Neuronal stem cell (in vitro differentiated cells): ENCODE measurements around the gene FOS.

Source experiments
- DNase-seq: peaks from one replicate; pipeline ENCODE4 v3.0.0-alpha.2; 2013; ENCODE audit warnings: low spot score
- H2AFZ ChIP-seq: one replicate; pipeline ENCODE4 v1.6.1; 2013; ENCODE audit warnings: mild to moderate bottlenecking, low read length, inconsistent platforms
- H2AK5ac ChIP-seq: 2 replicates; pipeline ENCODE4 v1.6.1; 2013; ENCODE audit warnings: low read depth, mild to moderate bottlenecking, inconsistent platforms, low read length, moderate library complexity, mixed read lengths
- H2BK120ac ChIP-seq: 2 replicates; pipeline ENCODE4 v1.6.1; 2013; ENCODE audit warnings: low read depth, mild to moderate bottlenecking, inconsistent platforms, low read length, moderate library complexity, mixed read lengths
- H2BK12ac ChIP-seq: one replicate; pipeline ENCODE4 v1.6.1; 2013; ENCODE audit warnings: low read length, inconsistent platforms
- H2BK15ac ChIP-seq: 2 replicates; pipeline ENCODE4 v1.6.1; 2013; ENCODE audit warnings: mild to moderate bottlenecking, low read length, inconsistent platforms, mixed read lengths
- H2BK5ac ChIP-seq: one replicate; pipeline ENCODE4 v1.6.1; 2013; ENCODE audit warnings: inconsistent platforms, mild to moderate bottlenecking, low read length, moderate library complexity
- H3K14ac ChIP-seq: one replicate; pipeline ENCODE4 v1.6.1; 2013; ENCODE audit warnings: low read length, inconsistent platforms
- H3K18ac ChIP-seq: 2 replicates; pipeline ENCODE4 v1.6.1; 2013; ENCODE audit warnings: low read length, inconsistent platforms
- H3K23ac ChIP-seq: 2 replicates; pipeline ENCODE4 v1.6.1; 2013; ENCODE audit warnings: low read depth, mild to moderate bottlenecking, mixed read lengths, low read length, inconsistent platforms; ENCODE audit not compliant: poor library complexity
- H3K27ac ChIP-seq: replicated peaks from 3 replicates; pipeline ENCODE4 v1.5.1; 2013; ENCODE audit warnings: low read length, inconsistent platforms
- H3K27me3 ChIP-seq, 3 experiments: 2 replicates each; pipeline ENCODE4 v1.6.1; 2013; ENCODE audit warnings: low read length in 3 of 3, mild to moderate bottlenecking in 2 of 3, inconsistent platforms in 1 of 3, low read depth in 1 of 3, mixed read lengths in 1 of 3, moderate library complexity in 1 of 3; ENCODE audit not compliant: control insufficient read depth in 3 of 3, insufficient read depth in 3 of 3
- H3K36me3 ChIP-seq, 2 donors: replicated peaks in 1 of 2; 2 replicates each; pipeline ENCODE4 v1.6.1; 2013; ENCODE audit warnings: low read length in 2 of 2; ENCODE audit not compliant: control insufficient read depth in 2 of 2, insufficient read depth in 2 of 2
- H3K4ac ChIP-seq: 2 replicates; pipeline ENCODE4 v1.6.1; 2013; ENCODE audit warnings: inconsistent platforms, mild to moderate bottlenecking, low read length, moderate library complexity
- H3K4me1 ChIP-seq, 2 donors: 1 replicate in 1 of 2; 2 replicates in 1 of 2; pipeline ENCODE4 v1.6.1; 2013; ENCODE audit warnings: low read length in 2 of 2, low read depth in 1 of 2; ENCODE audit not compliant: control insufficient read depth in 2 of 2, insufficient read depth in 1 of 2
- H3K4me2 ChIP-seq: one replicate; pipeline ENCODE4 v1.6.1; 2013; ENCODE audit warnings: mild to moderate bottlenecking, low read length, inconsistent platforms; ENCODE audit not compliant: insufficient read depth, poor library complexity, severe bottlenecking
- H3K4me3 ChIP-seq, 2 donors: 2 replicates each; pipeline ENCODE4 v1.5.1; 2013; ENCODE audit warnings: low read length in 2 of 2, mild to moderate bottlenecking in 2 of 2, inconsistent platforms in 1 of 2, moderate library complexity in 1 of 2
- H3K79me1 ChIP-seq: one replicate; pipeline ENCODE4 v1.6.1; 2013; ENCODE audit warnings: low read depth, mild to moderate bottlenecking, inconsistent platforms, low read length, moderate library complexity
- H3K9ac ChIP-seq: one replicate; pipeline ENCODE4 v1.6.1; 2013; ENCODE audit warnings: mild to moderate bottlenecking, low read depth, low read length, inconsistent platforms; ENCODE audit not compliant: poor library complexity
- H3K9me3 ChIP-seq, 2 donors: replicated peaks in 1 of 2; 2 replicates each; pipeline versions ENCODE3 to v1.6.1; 2013; ENCODE audit warnings: low read length in 2 of 2, mild to moderate bottlenecking in 2 of 2, inconsistent platforms in 1 of 2, low read depth in 1 of 2, mixed read lengths in 1 of 2, moderate library complexity in 1 of 2; ENCODE audit not compliant: control insufficient read depth in 2 of 2, insufficient read depth in 1 of 2
- H4K8ac ChIP-seq: one replicate; pipeline ENCODE4 v1.6.1; 2013; ENCODE audit warnings: low read depth, mild to moderate bottlenecking, inconsistent platforms, low read length, moderate library complexity
- H4K91ac ChIP-seq: one replicate; pipeline ENCODE4 v1.6.1; 2013; ENCODE audit warnings: low read length, low read depth, mild to moderate bottlenecking, inconsistent platforms; ENCODE audit not compliant: poor library complexity
- WGBS, 2 donors: extraction: QIAGEN DNeasy Blood & Tissue Kit; methylation state at CpG; one replicate each; pipeline ENCODE4 v1.1.7; 2013; ENCODE audit warnings: missing lambda C conversion rate in 2 of 2, mixed read lengths in 1 of 2; ENCODE audit not compliant: insufficient read length in 2 of 2, insufficient replicate concordance in 1 of 2; ENCODE audit errors: extremely low coverage in 2 of 2; 5-methylcytosine and 5-hydroxymethylcytosine counted together

Gene FOS

GRCh38 chr14:75247939-75248338 is 30.7 kb upstream of the FOS start:
- Histone ChIP-seq H3K9me3 (no peaks in the 10 kb centered on the region), H2BK120ac (no peak overlapping the region), H3K27ac (no peak overlapping the region), H3K18ac (no peak overlapping the region), H4K91ac (no peak overlapping the region), H3K27me3 (peaks cover 0 to 18% (median 0%) of the 10 kb centered on the region in 3 experiments), H3K36me3 (no peaks in the 10 kb centered on the region), H3K4me1 (no peaks in the 10 kb centered on the region), H3K23ac (no peak overlapping the region), H2BK12ac (no peak overlapping the region), H2BK15ac (no peak overlapping the region), H2BK5ac (no peak overlapping the region), H3K79me1 (no peaks in the 10 kb centered on the region), H3K4ac (no peak overlapping the region), H2AFZ (no peak overlapping the region), H3K14ac (no peak overlapping the region), H3K4me2 (no peak overlapping the region), H2AK5ac (no peak overlapping the region), H3K9ac (no peak overlapping the region), H4K8ac (no peak overlapping the region), H3K4me3 (no peak overlapping the region)
- DNase-seq, result no peak
- WGBS, 2 donors, result no CpG with 5 or more reads among the region's 6 CpGs

- no peak for DNase-seq
- WGBS, 2 donors, result no CpG with 5 or more reads among the region's 10 CpGs
Observed at GRCh38 chr14:75249251-75249957, 29.2 kb upstream of the FOS start.

GRCh38 chr14:75249958-75250336 is 28.7 kb upstream of the FOS start:
- H3K14ac ChIP-seq, result no peak overlapping the region
- H3K4me2 ChIP-seq, result no peak overlapping the region
- H3K27me3 ChIP-seq, result peaks cover 0 to 22% (median 0%) of the 10 kb centered on the region in 3 experiments
- H3K18ac ChIP-seq, result no peak overlapping the region
- H3K4ac ChIP-seq, result no peak overlapping the region
- no peak overlapping the region for H2AFZ ChIP-seq
- H4K8ac ChIP-seq, result no peak overlapping the region
- H2BK12ac ChIP-seq, result no peak overlapping the region
- no peak overlapping the region for H2AK5ac ChIP-seq
- H3K9me3 ChIP-seq, result no peaks in the 10 kb centered on the region
- H3K4me1 ChIP-seq, result no peaks in the 10 kb centered on the region
- H3K36me3 ChIP-seq, result no peaks in the 10 kb centered on the region
- no peak for DNase-seq
- no peak overlapping the region for H2BK15ac ChIP-seq
- no peak overlapping the region for H3K4me3 ChIP-seq
- no peak overlapping the region for H3K27ac ChIP-seq
- no peaks in the 10 kb centered on the region for H3K79me1 ChIP-seq
- H2BK120ac ChIP-seq, result no peak overlapping the region
- H4K91ac ChIP-seq, result no peak overlapping the region
- no peak overlapping the region for H3K9ac ChIP-seq
- no peak overlapping the region for H3K23ac ChIP-seq
- no CpG with 5 or more reads among the region's 2 CpGs for WGBS, 2 donors
- no peak overlapping the region for H2BK5ac ChIP-seq

More at GRCh38 chr14:75249251-75249957, 29.2 kb upstream of the FOS start:
- no peak overlapping the region for H4K8ac ChIP-seq
- no peak overlapping the region for H3K14ac ChIP-seq
- no peak overlapping the region for H4K91ac ChIP-seq
- no peak overlapping the region for H2BK15ac ChIP-seq
- H3K4me2 ChIP-seq, result no peak overlapping the region
- no peaks in the 10 kb centered on the region for H3K4me1 ChIP-seq
- H2AFZ ChIP-seq, result no peak overlapping the region
- H3K23ac ChIP-seq, result no peak overlapping the region
- no peak overlapping the region for H2BK120ac ChIP-seq
- no peak overlapping the region for H3K9ac ChIP-seq
- no peak overlapping the region for H3K4ac ChIP-seq
- no peaks in the 10 kb centered on the region for H3K9me3 ChIP-seq
- no peak overlapping the region for H2BK12ac ChIP-seq
- H3K27me3 ChIP-seq, result peaks cover 0 to 22% (median 0%) of the 10 kb centered on the region in 3 experiments
- H3K36me3 ChIP-seq, result no peaks in the 10 kb centered on the region
- H2BK5ac ChIP-seq, result no peak overlapping the region
- H3K27ac ChIP-seq, result no peak overlapping the region
- H2AK5ac ChIP-seq, result no peak overlapping the region
- no peaks in the 10 kb centered on the region for H3K79me1 ChIP-seq
- H3K4me3 ChIP-seq, result no peak overlapping the region
- H3K18ac ChIP-seq, result no peak overlapping the region

DNA sequence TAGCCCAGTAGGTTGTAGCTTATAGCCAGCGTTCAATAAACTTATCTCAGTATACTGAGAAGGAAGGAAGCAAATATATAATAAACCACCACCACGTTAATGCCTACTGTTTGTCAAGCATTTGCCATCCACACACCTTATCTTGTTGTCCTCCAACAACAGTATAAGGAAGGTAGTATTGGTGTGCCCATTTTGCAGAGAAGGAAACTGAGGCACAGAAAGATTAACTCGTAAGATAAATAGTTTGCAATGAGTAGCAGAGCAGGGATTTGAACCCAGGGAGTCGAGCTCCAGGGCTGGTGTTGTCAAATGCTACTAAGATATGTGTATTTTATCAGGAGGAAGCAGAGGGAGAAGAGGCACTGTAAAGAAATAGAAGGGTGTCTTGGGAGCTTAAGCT is 27.8 kb upstream of the FOS start:
- H3K4ac ChIP-seq, result no peak overlapping the region
- no peak overlapping the region for H3K4me3 ChIP-seq
- peaks cover 0 to 21% (median 0%) of the 10 kb centered on the region in 3 experiments for H3K27me3 ChIP-seq
- WGBS, 2 donors, result no CpG with 5 or more reads among the region's 4 CpGs
- H3K4me2 ChIP-seq, result no peak overlapping the region
- H2AFZ ChIP-seq, result no peak overlapping the region
- H2AK5ac ChIP-seq, result no peak overlapping the region
- no peak overlapping the region for H2BK15ac ChIP-seq
- no peaks in the 10 kb centered on the region for H3K4me1 ChIP-seq
- H2BK5ac ChIP-seq, result no peak overlapping the region
- H4K8ac ChIP-seq, result no peak overlapping the region
- no peaks in the 10 kb centered on the region for H3K9me3 ChIP-seq
- H3K27ac ChIP-seq, result no peak overlapping the region
- H2BK120ac ChIP-seq, result no peak overlapping the region
- no peaks in the 10 kb centered on the region for H3K36me3 ChIP-seq
- H3K14ac ChIP-seq, result no peak overlapping the region
- DNase-seq, result no peak
- H2BK12ac ChIP-seq, result no peak overlapping the region
- H3K9ac ChIP-seq, result no peak overlapping the region
- no peaks in the 10 kb centered on the region for H3K79me1 ChIP-seq
- H4K91ac ChIP-seq, result no peak overlapping the region
- no peak overlapping the region for H3K23ac ChIP-seq
- no peak overlapping the region for H3K18ac ChIP-seq
